ENCODE data around the gene MICU1. TPM values are rescaled to one million over a fixed set of nuclear protein-coding genes. Genes with fewer than 3 reads are reported as not detected.

The MICU1 gene
- total and polyA plus RNA-seq, 2 of the 13 experiments (the other 11 are each of a cell fraction or from before 2014, with no cell fraction given) = 32.5 to 56.1 TPM

GRCh38 chr10:72319416-72320254, 306.2 kb downstream of the MICU1 start (continued):
- TF ChIP-seq STAT6 (CRISPR knock-in tag; IDR thresholded peaks at IDR 0.05; ENCODE audit: borderline replicate concordance) (no peak), CENPT (CRISPR knock-in tag; IDR thresholded peaks at IDR 0.05; ENCODE audit: low read depth) (no peak; the same call in 1 of the 2 replicates), BRF2 (CRISPR knock-in tag; IDR thresholded peaks at IDR 0.05) (peak; percentile 29; the same call in 1 of the 2 replicates), SP140L (CRISPR knock-in tag; IDR thresholded peaks at IDR 0.05; ENCODE audit: borderline replicate concordance) (no peak), YEATS2 (CRISPR knock-in tag; IDR thresholded peaks at IDR 0.05; ENCODE audit: borderline replicate concordance) (peak; percentile 16; the same call in 1 of the 2 replicates), ZBTB14 (CRISPR knock-in tag; IDR thresholded peaks at IDR 0.05) (no peak; the same call in 1 of the 2 replicates), SP2 (CRISPR knock-in tag; IDR thresholded peaks at IDR 0.05) (no peak), ZFP62 (CRISPR knock-in tag; IDR thresholded peaks at IDR 0.05) (no peak), FLYWCH1 (CRISPR knock-in tag; IDR thresholded peaks at IDR 0.05) (no peak), JARID2 (CRISPR knock-in tag; IDR thresholded peaks at IDR 0.05; ENCODE audit: insufficient replicate concordance) (no peak), ZFP1 (CRISPR knock-in tag; IDR thresholded peaks at IDR 0.05) (peak; percentile 54; the same call in 1 of the 2 replicates), PHF5A (CRISPR knock-in tag; IDR thresholded peaks at IDR 0.05; ENCODE audit: low read depth, unreplicated experiment) (no peak), ZFP37 (CRISPR knock-in tag; IDR thresholded peaks at IDR 0.05; ENCODE audit: borderline replicate concordance) (no peak), SCMH1 (CRISPR knock-in tag; IDR thresholded peaks at IDR 0.05; ENCODE audit: borderline replicate concordance) (no peak), ZNF441 (CRISPR knock-in tag; IDR thresholded peaks at IDR 0.05; ENCODE audit: borderline replicate concordance) (0 out of 2 replicates have a peak, but pooled peaks have one; percentile 30), SMAD9 (CRISPR knock-in tag; IDR thresholded peaks at IDR 0.05) (no peak), POLR2G (IDR thresholded peaks at IDR 0.05; ENCODE audit: low read depth, low read length) (peak; percentile 71)
- TF ChIP-seq, protein P1, sequence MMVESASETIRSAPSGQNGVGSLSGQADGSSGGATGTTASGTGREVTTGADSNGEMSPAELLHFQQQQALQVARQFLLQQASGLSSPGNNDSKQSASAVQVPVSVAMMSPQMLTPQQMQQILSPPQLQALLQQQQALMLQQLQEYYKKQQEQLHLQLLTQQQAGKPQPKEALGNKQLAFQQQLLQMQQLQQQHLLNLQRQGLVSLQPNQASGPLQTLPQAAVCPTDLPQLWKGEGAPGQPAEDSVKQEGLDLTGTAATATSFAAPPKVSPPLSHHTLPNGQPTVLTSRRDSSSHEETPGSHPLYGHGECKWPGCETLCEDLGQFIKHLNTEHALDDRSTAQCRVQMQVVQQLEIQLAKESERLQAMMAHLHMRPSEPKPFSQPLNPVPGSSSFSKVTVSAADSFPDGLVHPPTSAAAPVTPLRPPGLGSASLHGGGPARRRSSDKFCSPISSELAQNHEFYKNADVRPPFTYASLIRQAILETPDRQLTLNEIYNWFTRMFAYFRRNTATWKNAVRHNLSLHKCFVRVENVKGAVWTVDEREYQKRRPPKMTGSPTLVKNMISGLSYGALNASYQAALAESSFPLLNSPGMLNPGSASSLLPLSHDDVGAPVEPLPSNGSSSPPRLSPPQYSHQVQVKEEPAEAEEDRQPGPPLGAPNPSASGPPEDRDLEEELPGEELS (CRISPR knock-in tag; IDR thresholded peaks at IDR 0.05) = peak; percentile 84
- TF ChIP-seq, protein P2, sequence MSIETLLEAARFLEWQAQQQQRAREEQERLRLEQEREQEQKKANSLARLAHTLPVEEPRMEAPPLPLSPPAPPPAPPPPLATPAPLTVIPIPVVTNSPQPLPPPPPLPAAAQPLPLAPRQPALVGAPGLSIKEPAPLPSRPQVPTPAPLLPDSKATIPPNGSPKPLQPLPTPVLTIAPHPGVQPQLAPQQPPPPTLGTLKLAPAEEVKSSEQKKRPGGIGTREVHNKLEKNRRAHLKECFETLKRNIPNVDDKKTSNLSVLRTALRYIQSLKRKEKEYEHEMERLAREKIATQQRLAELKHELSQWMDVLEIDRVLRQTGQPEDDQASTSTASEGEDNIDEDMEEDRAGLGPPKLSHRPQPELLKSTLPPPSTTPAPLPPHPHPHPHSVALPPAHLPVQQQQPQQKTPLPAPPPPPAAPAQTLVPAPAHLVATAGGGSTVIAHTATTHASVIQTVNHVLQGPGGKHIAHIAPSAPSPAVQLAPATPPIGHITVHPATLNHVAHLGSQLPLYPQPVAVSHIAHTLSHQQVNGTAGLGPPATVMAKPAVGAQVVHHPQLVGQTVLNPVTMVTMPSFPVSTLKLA (IDR thresholded peaks at IDR 0.05) = peak; percentile 33; the same call in 1 of the 2 replicates

Data from HepG2 (cell line).